Chondrocyte (in vitro differentiated cells): ENCODE data around the gene FGF4. TPM values are rescaled to one million over a fixed set of nuclear protein-coding genes. Genes with fewer than 3 reads are reported as not detected.
A peak's percentile ranks its signal among the peaks of the same experiment; 100 is the strongest.

Experiments
- DNase-seq: peaks from one replicate; pipeline ENCODE4 v3.0.0; 2021; ENCODE audit warnings: mixed read lengths, low spot score
- H3K27ac Mint-ChIP-seq: one replicate; pipeline ENCODE4 v1.8.0; 2021; ENCODE audit warnings: mild to moderate bottlenecking, moderate library complexity, mixed read lengths; ENCODE audit not compliant: unreplicated experiment
- H3K27me3 Mint-ChIP-seq: 2 replicates; pipeline ENCODE4 v1.8.0; 2021; ENCODE audit warnings: low read depth, mixed read lengths
- H3K36me3 Mint-ChIP-seq: 2 replicates; pipeline ENCODE4 v1.8.0; 2021; ENCODE audit warnings: low read depth, mixed read lengths
- H3K4me1 Mint-ChIP-seq: 2 replicates; pipeline ENCODE4 v1.8.0; 2021; ENCODE audit warnings: low read depth, mild to moderate bottlenecking, mixed read lengths
- H3K4me3 Mint-ChIP-seq: one replicate; pipeline ENCODE4 v1.8.0; 2021; ENCODE audit warnings: mild to moderate bottlenecking, moderate library complexity, mixed read lengths; ENCODE audit not compliant: unreplicated experiment
- H3K9me3 Mint-ChIP-seq: 2 replicates; pipeline ENCODE4 v1.8.0; 2021; ENCODE audit warnings: low read depth, mixed read lengths
- CTCF ChIP-seq: fragments of 200-600 bp; sonication (generic); IDR thresholded peaks from 2 replicates; pipeline ENCODE4 v1.5.0; 2021; ENCODE audit warnings: antibody characterized with exemption, mild to moderate bottlenecking, moderate library complexity
- total RNA-seq: library from RNA; stranded (reverse); gene quantifications from 3 replicates; pipeline ENCODE4 v1.2.1, GENCODE V29; 2021

FGF4 gene
- total RNA-seq, 1 donor from 2014 or later = not detected

DNA sequence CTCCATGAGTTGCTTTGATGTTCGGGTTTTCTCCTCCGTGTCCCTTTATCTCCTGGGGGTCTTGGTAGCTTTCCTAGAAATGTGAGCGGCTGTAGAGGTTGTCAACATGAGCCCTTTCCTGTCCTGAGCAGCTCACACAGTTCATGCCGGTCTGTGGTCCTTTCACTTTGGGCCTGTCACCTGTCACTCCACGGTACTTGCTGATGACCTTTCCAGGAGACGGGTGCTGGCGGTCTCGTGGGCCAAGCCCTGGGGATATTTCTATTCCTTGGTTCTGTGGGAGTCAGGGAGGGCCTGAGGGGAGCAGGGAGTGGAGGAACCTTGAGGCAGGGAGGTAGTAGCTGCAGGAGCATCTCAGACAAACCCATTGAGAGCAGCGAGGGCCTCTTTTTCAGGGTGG, 20.9 kb upstream of the FGF4 start:
- no peaks in the 10 kb centered on the region for H3K9me3 Mint-ChIP-seq
- no peak for DNase-seq
- H3K4me3 Mint-ChIP-seq = no peak overlapping the region
- H3K27me3 Mint-ChIP-seq = peaks cover 1% of the 10 kb centered on the region
- TF ChIP-seq CTCF = no peak
- no peaks in the 10 kb centered on the region for H3K36me3 Mint-ChIP-seq
- peaks cover 8% of the 10 kb centered on the region for H3K4me1 Mint-ChIP-seq
- no peak overlapping the region for H3K27ac Mint-ChIP-seq

- no peaks in the 10 kb centered on the region for H3K9me3 Mint-ChIP-seq
- TF ChIP-seq CTCF = no peak
- H3K4me3 Mint-ChIP-seq = no peak overlapping the region
- H3K27me3 Mint-ChIP-seq = peaks cover 3% of the 10 kb centered on the region
- H3K27ac Mint-ChIP-seq = peak overlapping the region; percentile 8
- DNase-seq = no peak
- peaks cover 10% of the 10 kb centered on the region for H3K4me1 Mint-ChIP-seq
- H3K36me3 Mint-ChIP-seq = no peaks in the 10 kb centered on the region
Measured at GRCh38 chr11:69791276-69792180, 16.4 kb upstream of the FGF4 start.

DNA sequence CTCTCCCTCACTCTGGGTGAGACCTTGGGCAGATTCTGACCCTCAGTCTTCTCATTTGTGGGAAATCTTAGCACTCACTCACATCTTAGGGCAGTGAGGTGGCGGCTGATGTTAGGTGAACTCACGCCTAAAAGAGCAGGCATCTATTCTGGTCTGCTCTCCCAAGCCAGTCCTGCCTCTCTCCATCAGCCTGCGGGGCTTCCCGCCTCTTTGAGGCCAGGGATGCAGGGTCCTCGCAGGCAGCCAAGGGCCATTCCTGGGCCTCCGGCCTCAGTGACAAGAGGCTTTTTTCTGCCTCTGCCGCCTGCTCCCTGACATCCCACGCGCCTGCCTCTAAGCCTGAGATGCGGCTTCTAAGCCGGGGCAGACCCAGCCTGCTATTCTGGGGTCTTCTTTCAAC, 13.8 kb upstream of the FGF4 start:
- no peak for TF ChIP-seq CTCF
- Mint-ChIP-seq H3K4me1 (peaks cover 10% of the 10 kb centered on the region), H3K4me3 (no peak overlapping the region), H3K9me3 (no peaks in the 10 kb centered on the region), H3K36me3 (no peaks in the 10 kb centered on the region), H3K27me3 (peaks cover 4% of the 10 kb centered on the region), H3K27ac (no peak overlapping the region)
- DNase-seq = no peak

DNA sequence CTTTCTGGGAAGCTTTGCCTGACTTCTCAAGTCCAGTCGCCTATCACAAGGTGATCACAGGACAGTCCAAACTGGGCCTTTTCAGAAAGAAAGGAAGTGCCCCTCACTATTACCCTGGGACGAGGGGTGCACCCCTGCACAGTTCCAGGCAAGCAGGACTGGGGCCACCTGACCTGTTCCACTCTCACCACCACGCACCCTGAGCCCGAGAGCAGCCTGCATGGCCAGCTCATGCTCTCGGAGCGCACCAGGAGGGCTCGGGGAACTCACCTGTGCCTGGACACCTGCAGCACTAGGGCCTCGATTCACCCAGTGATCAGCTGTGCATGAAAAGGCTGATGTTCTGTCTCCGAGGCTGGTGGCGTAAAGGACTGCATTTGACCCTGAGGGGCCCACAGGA, 12.8 kb upstream of the FGF4 start:
- Mint-ChIP-seq H3K4me1 (peaks cover 10% of the 10 kb centered on the region), H3K9me3 (no peaks in the 10 kb centered on the region), H3K27ac (no peak overlapping the region), H3K27me3 (peaks cover 5% of the 10 kb centered on the region), H3K36me3 (no peaks in the 10 kb centered on the region), H3K4me3 (no peak overlapping the region)
- no peak for TF ChIP-seq CTCF
- no peak for DNase-seq

GRCh38 chr11:69787457-69787856, 12.3 kb upstream of the FGF4 start:
- Mint-ChIP-seq H3K27ac (no peak overlapping the region), H3K4me3 (no peak overlapping the region), H3K4me1 (peaks cover 10% of the 10 kb centered on the region), H3K27me3 (peaks cover 8% of the 10 kb centered on the region), H3K9me3 (no peaks in the 10 kb centered on the region), H3K36me3 (no peaks in the 10 kb centered on the region)
- DNase-seq = no peak
- no peak for TF ChIP-seq CTCF
